HepG2 (cell line): ENCODE results near the gene SCARF1. TPM values are rescaled to one million over a fixed set of nuclear protein-coding genes. Genes with fewer than 3 reads are reported as not detected.
A peak's percentile ranks its signal among the peaks of the same experiment; 100 is the strongest.

Source experiments
- CHD2 ChIP-seq: IDR thresholded peaks from 2 replicates; pipeline ENCODE4 v1.6.1; 2011; ENCODE audit warnings: low read depth, low read length, improper control_type of control experiment
- ELF4 ChIP-seq: sonication (generic); formaldehyde crosslinking; IDR thresholded peaks from 2 replicates; pipeline ENCODE4 v1.5.0; 2020; ENCODE audit warnings: missing genetic modification reagents, mild to moderate bottlenecking, moderate library complexity, borderline replicate concordance
- HMGA1 ChIP-seq: sonication (generic); formaldehyde crosslinking; conservative IDR thresholded peaks from 2 replicates; pipeline ENCODE4 v1.4.0; 2020; ENCODE audit warnings: missing genetic modification reagents
- HNF4G ChIP-seq, 2 experiments: sonication (generic) in 1 of 2; formaldehyde crosslinking in 1 of 2; IDR thresholded peaks; 2 replicates each; pipeline versions ENCODE4 v1.4.0 to v1.6.1; 2011 to 2020; ENCODE audit warnings: borderline replicate concordance in 2 of 2, low read depth in 2 of 2, mild to moderate bottlenecking in 2 of 2, low read length in 1 of 2, missing genetic modification reagents in 1 of 2, moderate library complexity in 1 of 2
- HOXA3 ChIP-seq: sonication (generic); formaldehyde crosslinking; IDR thresholded peaks from 2 replicates; pipeline ENCODE4 v1.5.0; 2020; ENCODE audit warnings: missing genetic modification reagents
- HOXD1 ChIP-seq: sonication (generic); formaldehyde crosslinking; IDR thresholded peaks from 2 replicates; pipeline ENCODE4 v1.5.0; 2020; ENCODE audit warnings: missing genetic modification reagents
- KDM2A ChIP-seq: sonication (generic); formaldehyde crosslinking; IDR thresholded peaks from 2 replicates; pipeline ENCODE4 v1.4.0; 2020; ENCODE audit warnings: low read depth, missing genetic modification reagents, borderline replicate concordance
- NAIF1 ChIP-seq: sonication (generic); formaldehyde crosslinking; IDR thresholded peaks from 2 replicates; pipeline ENCODE4 v1.5.0; 2020; ENCODE audit warnings: mild to moderate bottlenecking, missing genetic modification reagents, borderline replicate concordance
- NCOA2 ChIP-seq: sonication (generic); formaldehyde crosslinking; IDR thresholded peaks from 2 replicates; pipeline ENCODE4 v1.8.0; 2022; ENCODE audit warnings: inconsistent platforms
- NR2F2 ChIP-seq: IDR thresholded peaks from 2 replicates; pipeline ENCODE4 v1.6.1; 2012; ENCODE audit warnings: low read depth, inconsistent platforms, borderline replicate concordance
- PAWR ChIP-seq: sonication (generic); formaldehyde crosslinking; IDR thresholded peaks from 2 replicates; pipeline ENCODE4 v1.4.0; 2020; ENCODE audit warnings: missing genetic modification reagents, mild to moderate bottlenecking, borderline replicate concordance
- RFXANK ChIP-seq: IDR thresholded peaks from 2 replicates; pipeline ENCODE4 v1.6.1; 2016
- SALL1 ChIP-seq: sonication (generic); formaldehyde crosslinking; IDR thresholded peaks from 2 replicates; pipeline ENCODE4 v1.8.0; 2022; ENCODE audit warnings: mild to moderate bottlenecking, missing genetic modification reagents
- SALL2 ChIP-seq: sonication (generic); formaldehyde crosslinking; IDR thresholded peaks from 2 replicates; pipeline ENCODE4 v1.8.1; 2023; ENCODE audit warnings: mild to moderate bottlenecking, missing genetic modification reagents, inconsistent platforms
- SAP130 ChIP-seq: IDR thresholded peaks from 2 replicates; pipeline ENCODE4 v1.6.1; 2016; ENCODE audit warnings: low read depth
- SMC3 ChIP-seq: IDR thresholded peaks from 2 replicates; pipeline ENCODE4 v1.6.1; 2011; ENCODE audit warnings: low read length, improper control_type of control experiment
- XBP1 ChIP-seq: sonication (generic); formaldehyde crosslinking; IDR thresholded peaks from 2 replicates; pipeline ENCODE4 v1.5.0; 2020; ENCODE audit warnings: missing genetic modification reagents
- ZMYM2 ChIP-seq: sonication (generic); formaldehyde crosslinking; IDR thresholded peaks from 2 replicates; pipeline ENCODE4 v1.8.0; 2022; ENCODE audit warnings: mild to moderate bottlenecking, missing genetic modification reagents
- ZNF205 ChIP-seq: IDR thresholded peaks from 2 replicates; pipeline ENCODE4 v1.6.1; 2018; ENCODE audit warnings: missing biosample characterization, missing genetic modification reagents
- ZNF24 ChIP-seq: fragments of 450-650 bp; IDR thresholded peaks from 2 replicates; pipeline ENCODE4 v1.6.1; 2017; ENCODE audit warnings: antibody characterized with exemption, mild to moderate bottlenecking
- ZNF317 ChIP-seq: sonication (generic); formaldehyde crosslinking; IDR thresholded peaks from 2 replicates; pipeline ENCODE4 v1.5.0; 2020; ENCODE audit warnings: mild to moderate bottlenecking, missing genetic modification reagents
- ZNF44 ChIP-seq: sonication (generic); formaldehyde crosslinking; IDR thresholded peaks from 2 replicates; pipeline ENCODE4 v1.5.1; 2020; ENCODE audit warnings: mild to moderate bottlenecking, missing genetic modification reagents
- ZNF598 ChIP-seq: sonication (generic); formaldehyde crosslinking; IDR thresholded peaks from 2 replicates; pipeline ENCODE4 v1.5.1; 2020; ENCODE audit warnings: mild to moderate bottlenecking, missing genetic modification reagents, borderline replicate concordance
- ZNF737 ChIP-seq: sonication (generic); formaldehyde crosslinking; IDR thresholded peaks from 2 replicates; pipeline ENCODE4 v1.5.0; 2020; ENCODE audit warnings: missing genetic modification reagents, mild to moderate bottlenecking, borderline replicate concordance
- ZNF761 ChIP-seq: sonication (generic); formaldehyde crosslinking; conservative IDR thresholded peaks from 2 replicates; pipeline ENCODE4 v1.4.0; 2020; ENCODE audit warnings: mild to moderate bottlenecking, missing genetic modification reagents
- ZNF766 ChIP-seq: sonication (generic); formaldehyde crosslinking; IDR thresholded peaks from 2 replicates; pipeline ENCODE4 v1.5.0; 2020; ENCODE audit warnings: missing genetic modification reagents, borderline replicate concordance
- polyA plus RNA-seq, 8 experiments: library from polyadenylated mRNA; depleted of rRNA in 3 of 8; stranded (reverse) in 7 of 8; unstranded in 1 of 8; fragments of >200 nt; fragmentation: Illumina TruSeq in 4 of 8; extraction: Trizol in 4 of 8; gene quantifications; 2 replicates each; pipeline versions ENCODE4 v1.2.1 to v1.2.3, GENCODE V29; 2011 to 2016; ENCODE audit warnings: low read depth in 4 of 8, missing spikeins in 1 of 8, mixed read lengths in 1 of 8; ENCODE audit not compliant: insufficient read depth in 1 of 8
- total RNA-seq, 5 experiments: library from RNA; depleted of rRNA; stranded (reverse); fragments of >200 nt; fragmentation: Illumina TruSeq; extraction: Trizol; gene quantifications; 2 replicates each; pipeline ENCODE4 v1.2.3, GENCODE V29; 2016; ENCODE audit warnings: low read depth in 1 of 5
- TF ChIP-seq, protein P1 (sequence below): sonication (generic); IDR thresholded peaks from 2 replicates; pipeline ENCODE4 v1.6.1; 2016; ENCODE audit warnings: low read depth, borderline replicate concordance
- TF ChIP-seq, protein P2 (sequence below): sonication (generic); formaldehyde crosslinking; IDR thresholded peaks from 2 replicates; pipeline ENCODE4 v1.4.0; 2020; ENCODE audit warnings: missing genetic modification reagents, borderline replicate concordance
- TF ChIP-seq, protein P3 (sequence below): sonication (generic); formaldehyde crosslinking; IDR thresholded peaks from 2 replicates; pipeline ENCODE4 v1.8.0; 2022; ENCODE audit warnings: mild to moderate bottlenecking, missing genetic modification reagents, moderate library complexity
- TF ChIP-seq, protein P4 (sequence below): sonication (generic); formaldehyde crosslinking; IDR thresholded peaks from 2 replicates; pipeline ENCODE4 v1.5.0; 2020; ENCODE audit warnings: missing genetic modification reagents

SCARF1 gene
- total and polyA plus RNA-seq, 2 of the 13 experiments (the other 11 are each of a cell fraction or from before 2014, with no cell fraction given): 0.24 to 0.71 TPM

DNA sequence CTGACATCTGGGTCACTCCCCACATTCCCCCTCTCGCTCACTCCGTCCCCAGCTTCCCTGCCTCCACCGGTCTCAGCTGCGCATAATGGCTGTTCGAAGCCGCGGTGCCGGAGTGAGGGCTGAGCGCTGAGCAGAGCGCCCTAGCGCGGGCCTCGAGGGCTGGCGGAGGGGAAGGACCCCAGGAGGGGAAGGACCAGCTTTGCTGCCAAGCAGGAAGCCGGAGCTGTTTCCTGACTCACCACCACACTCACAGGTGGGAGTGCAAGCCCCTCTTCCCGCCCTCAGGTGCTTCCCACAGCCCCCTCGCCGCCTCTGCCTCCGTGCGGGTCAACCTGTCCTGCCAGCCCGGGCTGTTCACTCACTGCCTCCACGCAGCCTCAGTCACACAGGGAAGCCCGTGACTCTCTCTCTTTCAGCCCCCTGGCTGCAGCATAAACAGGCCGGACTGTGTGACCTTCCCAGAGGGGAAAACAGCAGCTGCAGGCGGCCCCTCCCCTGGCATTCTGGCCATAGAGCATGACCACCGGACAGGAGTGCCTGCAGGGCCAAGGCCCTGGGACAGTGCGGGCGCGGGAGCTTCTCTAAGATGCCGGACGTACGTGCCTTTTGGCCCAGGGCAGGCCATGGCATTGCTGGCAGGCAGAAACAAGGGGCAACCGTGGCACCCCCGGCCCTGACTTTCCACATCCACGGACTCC lies 40.6 kb downstream of the SCARF1 start (continued):
- TF ChIP-seq, protein P1, sequence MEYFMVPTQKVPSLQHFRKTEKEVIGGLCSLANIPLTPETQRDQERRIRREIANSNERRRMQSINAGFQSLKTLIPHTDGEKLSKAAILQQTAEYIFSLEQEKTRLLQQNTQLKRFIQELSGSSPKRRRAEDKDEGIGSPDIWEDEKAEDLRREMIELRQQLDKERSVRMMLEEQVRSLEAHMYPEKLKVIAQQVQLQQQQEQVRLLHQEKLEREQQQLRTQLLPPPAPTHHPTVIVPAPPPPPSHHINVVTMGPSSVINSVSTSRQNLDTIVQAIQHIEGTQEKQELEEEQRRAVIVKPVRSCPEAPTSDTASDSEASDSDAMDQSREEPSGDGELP: peak; percentile 23; the same call in 1 of the 2 replicates
- peak; percentile 27; the same call in 1 of the 2 replicates for TF ChIP-seq SALL1 (CRISPR knock-in tag)
- no peak for TF ChIP-seq SALL2 (CRISPR knock-in tag)
- TF ChIP-seq ZNF766 (CRISPR knock-in tag): no peak
- no peak for TF ChIP-seq HOXD1
- no peak for TF ChIP-seq SMC3
- no peak for TF ChIP-seq ZNF44 (CRISPR knock-in tag)
- no peak for TF ChIP-seq NCOA2 (CRISPR knock-in tag)
- no peak for TF ChIP-seq ZNF737 (CRISPR knock-in tag)
- no peak for TF ChIP-seq ELF4 (CRISPR knock-in tag)
- no peak for TF ChIP-seq XBP1 (CRISPR knock-in tag)
- TF ChIP-seq ZNF24: no peak
- no peak for TF ChIP-seq KDM2A
- TF ChIP-seq PAWR (CRISPR knock-in tag): no peak
- TF ChIP-seq HMGA1 (CRISPR knock-in tag): no peak
- no peak for TF ChIP-seq ZNF317 (CRISPR knock-in tag)
- TF ChIP-seq, protein P2, sequence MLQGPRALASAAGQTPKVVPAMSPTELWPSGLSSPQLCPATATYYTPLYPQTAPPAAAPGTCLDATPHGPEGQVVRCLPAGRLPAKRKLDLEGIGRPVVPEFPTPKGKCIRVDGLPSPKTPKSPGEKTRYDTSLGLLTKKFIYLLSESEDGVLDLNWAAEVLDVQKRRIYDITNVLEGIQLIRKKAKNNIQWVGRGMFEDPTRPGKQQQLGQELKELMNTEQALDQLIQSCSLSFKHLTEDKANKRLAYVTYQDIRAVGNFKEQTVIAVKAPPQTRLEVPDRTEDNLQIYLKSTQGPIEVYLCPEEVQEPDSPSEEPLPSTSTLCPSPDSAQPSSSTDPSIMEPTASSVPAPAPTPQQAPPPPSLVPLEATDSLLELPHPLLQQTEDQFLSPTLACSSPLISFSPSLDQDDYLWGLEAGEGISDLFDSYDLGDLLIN: no peak
- no peak for TF ChIP-seq NAIF1 (CRISPR knock-in tag)
- TF ChIP-seq, protein P3, sequence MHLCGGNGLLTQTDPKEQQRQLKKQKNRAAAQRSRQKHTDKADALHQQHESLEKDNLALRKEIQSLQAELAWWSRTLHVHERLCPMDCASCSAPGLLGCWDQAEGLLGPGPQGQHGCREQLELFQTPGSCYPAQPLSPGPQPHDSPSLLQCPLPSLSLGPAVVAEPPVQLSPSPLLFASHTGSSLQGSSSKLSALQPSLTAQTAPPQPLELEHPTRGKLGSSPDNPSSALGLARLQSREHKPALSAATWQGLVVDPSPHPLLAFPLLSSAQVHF (CRISPR knock-in tag): no peak
- TF ChIP-seq ZNF761 (CRISPR knock-in tag): no peak
- TF ChIP-seq ZMYM2 (CRISPR knock-in tag): no peak
- TF ChIP-seq NR2F2: no peak
- TF ChIP-seq, protein P4, sequence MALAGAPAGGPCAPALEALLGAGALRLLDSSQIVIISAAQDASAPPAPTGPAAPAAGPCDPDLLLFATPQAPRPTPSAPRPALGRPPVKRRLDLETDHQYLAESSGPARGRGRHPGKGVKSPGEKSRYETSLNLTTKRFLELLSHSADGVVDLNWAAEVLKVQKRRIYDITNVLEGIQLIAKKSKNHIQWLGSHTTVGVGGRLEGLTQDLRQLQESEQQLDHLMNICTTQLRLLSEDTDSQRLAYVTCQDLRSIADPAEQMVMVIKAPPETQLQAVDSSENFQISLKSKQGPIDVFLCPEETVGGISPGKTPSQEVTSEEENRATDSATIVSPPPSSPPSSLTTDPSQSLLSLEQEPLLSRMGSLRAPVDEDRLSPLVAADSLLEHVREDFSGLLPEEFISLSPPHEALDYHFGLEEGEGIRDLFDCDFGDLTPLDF (CRISPR knock-in tag): no peak
- TF ChIP-seq RFXANK (CRISPR knock-in tag): no peak
- TF ChIP-seq HOXA3 (CRISPR knock-in tag): peak; percentile 37; the same call in 1 of the 2 replicates
- no peak for TF ChIP-seq ZNF205 (CRISPR knock-in tag)
- no peak for TF ChIP-seq HNF4G (IDR thresholded peaks at IDR 0.05; ENCODE audit: borderline replicate concordance, low read depth, low read length)
- TF ChIP-seq HNF4G (CRISPR knock-in tag; IDR thresholded peaks at IDR 0.05; ENCODE audit: borderline replicate concordance, low read depth): no peak
- TF ChIP-seq ZNF598 (CRISPR knock-in tag): no peak
- no peak for TF ChIP-seq CHD2
- TF ChIP-seq SAP130 (CRISPR knock-in tag): peak; percentile 31; the same call in 1 of the 2 replicates
